Mesenchymal stem cell (in vitro differentiated cells and primary cell): Measurements from ENCODE around the gene NUAK1.
A peak's percentile ranks its signal among the peaks of the same experiment; 100 is the strongest.
"Not testable (repeated sequence)": the region's sequence is repeated elsewhere in the genome, so short reads cannot be mapped to it uniquely, and the experiment has no call there.

Experiments used
- DNase-seq: peaks from one replicate; pipeline ENCODE4 v3.0.0-alpha.2; 2013
- H2AFZ ChIP-seq: one replicate; pipeline ENCODE4 v1.6.1; 2013; ENCODE audit warnings: low read depth, mild to moderate bottlenecking, control low read depth, inconsistent platforms, low read length, moderate library complexity
- H2AK5ac ChIP-seq: 2 replicates; pipeline ENCODE4 v1.6.1; 2013; ENCODE audit warnings: low read length, moderate library complexity, mild to moderate bottlenecking, inconsistent platforms; ENCODE audit not compliant: severe bottlenecking
- H2BK120ac ChIP-seq: one replicate; pipeline ENCODE4 v1.6.1; 2013; ENCODE audit warnings: low read depth, mild to moderate bottlenecking, inconsistent platforms, low read length, moderate library complexity
- H2BK12ac ChIP-seq, 2 experiments: one replicate each; pipeline ENCODE4 v1.6.1; 2013; ENCODE audit warnings: inconsistent platforms in 2 of 2, low read length in 2 of 2, mild to moderate bottlenecking in 2 of 2, moderate library complexity in 2 of 2, control low read depth in 1 of 2
- H2BK15ac ChIP-seq: one replicate; pipeline ENCODE4 v1.6.1; 2013; ENCODE audit warnings: mild to moderate bottlenecking, low read depth, inconsistent platforms; ENCODE audit not compliant: poor library complexity, severe bottlenecking
- H2BK5ac ChIP-seq: 2 replicates; pipeline ENCODE4 v1.6.1; 2013; ENCODE audit warnings: low read depth, mild to moderate bottlenecking, low read length, control low read depth, inconsistent platforms; ENCODE audit not compliant: poor library complexity, severe bottlenecking
- H3K14ac ChIP-seq, 2 experiments: one replicate each; pipeline ENCODE4 v1.6.1; 2013; ENCODE audit warnings: inconsistent platforms in 2 of 2, low read length in 2 of 2, control low read depth in 1 of 2, mild to moderate bottlenecking in 1 of 2, moderate library complexity in 1 of 2
- H3K18ac ChIP-seq, 2 experiments: one replicate each; pipeline ENCODE4 v1.6.1; 2013; ENCODE audit warnings: inconsistent platforms in 2 of 2, low read length in 2 of 2, control low read depth in 1 of 2, low read depth in 1 of 2, mild to moderate bottlenecking in 1 of 2
- H3K23ac ChIP-seq, 2 experiments: one replicate each; pipeline ENCODE4 v1.6.1; 2013; ENCODE audit warnings: inconsistent platforms in 2 of 2, low read length in 2 of 2, mild to moderate bottlenecking in 2 of 2, moderate library complexity in 2 of 2, control low read depth in 1 of 2
- H3K27ac ChIP-seq: 2 replicates; pipeline ENCODE4 v1.5.1; 2013; ENCODE audit warnings: mild to moderate bottlenecking, moderate library complexity, low read length, control low read depth, inconsistent platforms; ENCODE audit not compliant: poor library complexity, severe bottlenecking
- H3K27me3 ChIP-seq, 2 experiments: 2 replicates each; pipeline versions ENCODE4 v1.6.1 to v1.7.0; 2013; ENCODE audit warnings: low read length in 2 of 2, mild to moderate bottlenecking in 2 of 2, moderate library complexity in 2 of 2, control low read depth in 1 of 2, inconsistent platforms in 1 of 2; ENCODE audit not compliant: control insufficient read depth in 1 of 2, insufficient read depth in 1 of 2
- H3K36me3 ChIP-seq, 2 experiments: 2 replicates each; pipeline versions ENCODE4 v1.6.1 to v1.7.0; 2013; ENCODE audit warnings: low read length in 2 of 2, control low read depth in 1 of 2, inconsistent platforms in 1 of 2, low read depth in 1 of 2, mild to moderate bottlenecking in 1 of 2; ENCODE audit not compliant: insufficient read depth in 2 of 2, control insufficient read depth in 1 of 2
- H3K4ac ChIP-seq, 2 experiments: one replicate each; pipeline ENCODE4 v1.6.1; 2013; ENCODE audit warnings: inconsistent platforms in 2 of 2, low read length in 2 of 2, mild to moderate bottlenecking in 2 of 2, moderate library complexity in 2 of 2, control low read depth in 1 of 2, low read depth in 1 of 2
- H3K4me1 ChIP-seq: 2 replicates; pipeline ENCODE4 v1.6.1; 2013; ENCODE audit warnings: low read depth, low read length, control low read depth; ENCODE audit not compliant: control insufficient read depth, insufficient read depth
- H3K4me2 ChIP-seq: 2 replicates; pipeline ENCODE4 v1.6.1; 2013; ENCODE audit warnings: low read length, mild to moderate bottlenecking, inconsistent platforms; ENCODE audit not compliant: poor library complexity, severe bottlenecking
- H3K4me3 ChIP-seq, 2 experiments: 2 replicates each; pipeline versions ENCODE4 v1.5.1 to v1.7.0; 2013; ENCODE audit warnings: low read length in 2 of 2, mild to moderate bottlenecking in 2 of 2, control low read depth in 1 of 2, low read depth in 1 of 2; ENCODE audit not compliant: insufficient read depth in 1 of 2
- H3K79me1 ChIP-seq: replicated peaks from 2 replicates; pipeline ENCODE4 v1.6.1; 2013; ENCODE audit warnings: mild to moderate bottlenecking, control low read depth, low read length, inconsistent platforms; ENCODE audit not compliant: poor library complexity, severe bottlenecking
- H3K9ac ChIP-seq: 2 replicates; pipeline ENCODE4 v1.7.0; 2013; ENCODE audit warnings: mild to moderate bottlenecking, low read length, moderate library complexity
- H3K9me3 ChIP-seq: 2 replicates; pipeline ENCODE4 v1.7.0; 2013; ENCODE audit warnings: mild to moderate bottlenecking, low read length; ENCODE audit not compliant: control insufficient read depth
- H4K8ac ChIP-seq: one replicate; pipeline ENCODE4 v1.6.1; 2013; ENCODE audit warnings: inconsistent platforms, mild to moderate bottlenecking, low read length, moderate library complexity
- H4K91ac ChIP-seq: one replicate; pipeline ENCODE4 v1.6.1; 2013; ENCODE audit warnings: mild to moderate bottlenecking, low read length, inconsistent platforms
- WGBS: methylation state at CpG from one replicate; pipeline ENCODE4 v1.1.7; 2013; ENCODE audit warnings: mixed read lengths; 5-methylcytosine and 5-hydroxymethylcytosine counted together

NUAK1 gene

GRCh38 chr12:106020736-106021135, 118.0 kb downstream of the NUAK1 start:
- Histone ChIP-seq H3K27ac (no peak overlapping the region), H4K91ac (no peak overlapping the region), H2BK15ac (no peak overlapping the region), H3K4me1 (peaks cover 4% of the 10 kb centered on the region), H3K9me3 (peaks cover 3% of the 10 kb centered on the region), H3K4ac (no peak overlapping the region), H3K27me3 (peaks cover 0 to 5% of the 10 kb centered on the region in 2 experiments), H3K79me1 (no peaks in the 10 kb centered on the region), H3K9ac (no peak overlapping the region), H3K23ac (no peak overlapping the region), H2BK5ac (no peak overlapping the region), H3K4me2 (no peak overlapping the region), H3K14ac (no peak overlapping the region), H2AK5ac (no peak overlapping the region), H2AFZ (no peak overlapping the region), H3K4me3 (no peak overlapping the region), H4K8ac (no peak overlapping the region), H2BK12ac (no peak overlapping the region), H3K36me3 (no peaks in the 10 kb centered on the region), H3K18ac (no peak overlapping the region), H2BK120ac (no peak overlapping the region)
- 86% methylated on average over 3 of the region's 3 CpGs for WGBS
- DNase-seq = peak; percentile 17

- H3K9me3 ChIP-seq = peaks cover 3% of the 10 kb centered on the region
Measured at GRCh38 chr12:106019144-106019543, 119.6 kb downstream of the NUAK1 start.

GRCh38 chr12:106018286-106018685, 120.5 kb downstream of the NUAK1 start:
- no peak overlapping the region for H3K4me2 ChIP-seq
- WGBS = no CpG with 5 or more reads among the region's 1 CpG
- peaks cover 2% of the 10 kb centered on the region for H3K4me1 ChIP-seq
- no peak overlapping the region for H3K23ac ChIP-seq
- no peak overlapping the region for H3K14ac ChIP-seq
- H2BK120ac ChIP-seq = no peak overlapping the region
- no peak overlapping the region for H2BK5ac ChIP-seq
- H3K9ac ChIP-seq = no peak overlapping the region
- H4K91ac ChIP-seq = no peak overlapping the region
- H3K18ac ChIP-seq = no peak overlapping the region
- no peak overlapping the region for H4K8ac ChIP-seq
- peaks cover 0 to 5% of the 10 kb centered on the region in 2 experiments for H3K27me3 ChIP-seq
- H3K9me3 ChIP-seq = peaks cover 3% of the 10 kb centered on the region
- H3K4ac ChIP-seq = no peak overlapping the region
- no peak overlapping the region for H2AFZ ChIP-seq
- no peak overlapping the region for H3K4me3 ChIP-seq
- no peaks in the 10 kb centered on the region for H3K36me3 ChIP-seq
- no peak overlapping the region for H2AK5ac ChIP-seq
- no peaks in the 10 kb centered on the region for H3K79me1 ChIP-seq
- H3K27ac ChIP-seq = no peak overlapping the region
- no peak for DNase-seq
- H2BK15ac ChIP-seq = no peak overlapping the region
- H2BK12ac ChIP-seq = no peak overlapping the region

More at GRCh38 chr12:106019144-106019543, 119.6 kb downstream of the NUAK1 start:
- Histone ChIP-seq H2BK5ac (no peak overlapping the region), H2AK5ac (no peak overlapping the region), H2BK12ac (no peak overlapping the region), H3K4ac (no peak overlapping the region), H2BK15ac (no peak overlapping the region), H4K91ac (no peak overlapping the region), H3K36me3 (no peaks in the 10 kb centered on the region), H3K9ac (no peak overlapping the region), H3K79me1 (no peaks in the 10 kb centered on the region), H3K14ac (no peak overlapping the region), H2BK120ac (no peak overlapping the region), H3K27ac (no peak overlapping the region), H4K8ac (no peak overlapping the region), H3K18ac (no peak overlapping the region), H3K4me3 (no peak overlapping the region), H3K4me1 (peaks cover 4% of the 10 kb centered on the region), H3K23ac (no peak overlapping the region), H2AFZ (no peak overlapping the region), H3K27me3 (peaks cover 0 to 5% of the 10 kb centered on the region in 2 experiments), H3K4me2 (no peak overlapping the region)
- WGBS = 100% methylated on average over 2 of the region's 2 CpGs
- no peak for DNase-seq

DNA sequence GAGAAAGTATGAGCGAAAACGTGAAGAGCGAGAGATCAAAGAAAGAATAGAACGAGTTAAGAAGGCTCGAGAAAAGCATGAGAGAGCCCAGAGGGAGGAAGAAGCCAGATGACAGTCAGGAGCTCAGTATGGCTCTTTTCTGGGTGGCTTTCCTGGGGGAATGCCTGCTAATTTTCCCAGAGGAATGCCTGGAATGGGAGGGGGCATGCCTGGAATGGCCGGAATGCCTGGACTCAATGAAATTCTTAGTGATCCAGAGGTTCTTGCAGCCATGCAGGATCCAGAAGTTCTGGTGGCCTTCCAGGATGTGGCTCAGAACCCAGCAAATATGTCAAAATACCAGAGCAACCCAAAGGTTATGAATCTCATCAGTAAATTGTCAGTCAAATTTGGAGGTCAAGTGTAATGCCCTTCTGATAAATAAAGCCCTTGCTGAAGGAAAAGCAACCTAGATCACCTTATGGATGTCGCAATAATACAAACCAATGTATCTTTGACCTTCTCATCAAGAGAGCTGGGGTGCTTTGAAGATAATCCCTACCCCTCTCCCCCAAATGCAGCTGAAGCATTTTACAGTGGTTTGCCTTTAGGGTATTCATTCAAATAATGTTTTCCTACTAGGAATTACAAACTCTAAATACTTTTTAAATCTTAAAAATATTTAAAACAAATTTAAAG, 122.0 kb downstream of the NUAK1 start:
- not testable (repeated sequence) for H2BK5ac ChIP-seq, H3K36me3 ChIP-seq, H3K23ac ChIP-seq, H3K79me1 ChIP-seq, H3K4me2 ChIP-seq, H3K4ac ChIP-seq, H2BK12ac ChIP-seq, H4K8ac ChIP-seq, H4K91ac ChIP-seq, H3K18ac ChIP-seq, H3K27ac ChIP-seq, H2BK120ac ChIP-seq, H3K4me1 ChIP-seq, DNase-seq, H3K4me3 ChIP-seq, H2AFZ ChIP-seq, H2AK5ac ChIP-seq, H3K9me3 ChIP-seq, H3K9ac ChIP-seq, H3K27me3 ChIP-seq, H3K14ac ChIP-seq, H2BK15ac ChIP-seq
- WGBS = 91% methylated on average over 7 of the region's 7 CpGs
